Measurements from ENCODE around the gene ZNF738.

The ZNF738 gene

DNA sequence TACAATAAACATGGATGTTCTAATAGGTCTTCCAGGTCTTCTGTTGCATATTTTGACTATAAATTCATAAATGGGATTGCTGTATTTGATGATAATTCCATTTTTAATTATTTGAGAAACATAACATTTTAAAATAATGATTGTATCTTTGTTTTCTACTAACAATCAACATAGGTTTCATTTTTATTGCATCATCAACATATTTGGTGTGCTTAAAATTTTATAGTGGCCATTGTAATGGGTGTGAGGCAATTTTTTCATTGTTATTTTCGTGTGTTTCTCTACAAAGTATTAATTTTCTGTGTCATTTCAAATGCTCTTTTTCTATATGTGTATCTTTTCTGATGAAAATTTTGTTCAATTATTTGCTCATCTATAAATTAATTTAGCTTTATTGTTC lies 51.4 kb downstream of the ZNF738 start:
- FAIRE-seq, result no peak
- TF ChIP-seq CTCF (IDR thresholded peaks at IDR 0.05; ENCODE audit: insufficient read depth, missing control alignments), result no peak
- no peak for DNase-seq (ENCODE audit: insufficient read length, low spot score)

DNA sequence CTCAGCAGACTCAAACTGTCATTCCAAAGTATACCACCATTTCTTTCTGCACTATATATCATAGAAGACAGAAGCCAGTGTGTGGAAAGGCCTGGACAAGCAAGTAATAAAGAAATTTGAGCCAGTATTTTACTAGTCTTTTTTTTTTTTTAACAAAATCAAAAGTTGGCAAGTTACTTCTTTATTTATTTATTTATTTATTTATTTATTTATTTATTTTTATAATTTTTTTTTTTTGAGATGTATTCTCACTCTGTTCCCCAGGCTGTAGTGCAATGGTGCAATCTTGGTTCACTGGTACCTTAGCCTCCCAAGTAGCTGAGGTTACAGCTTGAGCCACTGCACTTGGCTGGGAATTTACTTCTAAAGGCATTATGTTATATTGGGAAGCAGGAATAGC lies 63.4 kb downstream of the ZNF738 start:
- no peak for TF ChIP-seq CTCF (IDR thresholded peaks at IDR 0.05; ENCODE audit: insufficient read depth, missing control alignments)
- no peak for DNase-seq (ENCODE audit: insufficient read length, low spot score)
- no peak for FAIRE-seq

DNA sequence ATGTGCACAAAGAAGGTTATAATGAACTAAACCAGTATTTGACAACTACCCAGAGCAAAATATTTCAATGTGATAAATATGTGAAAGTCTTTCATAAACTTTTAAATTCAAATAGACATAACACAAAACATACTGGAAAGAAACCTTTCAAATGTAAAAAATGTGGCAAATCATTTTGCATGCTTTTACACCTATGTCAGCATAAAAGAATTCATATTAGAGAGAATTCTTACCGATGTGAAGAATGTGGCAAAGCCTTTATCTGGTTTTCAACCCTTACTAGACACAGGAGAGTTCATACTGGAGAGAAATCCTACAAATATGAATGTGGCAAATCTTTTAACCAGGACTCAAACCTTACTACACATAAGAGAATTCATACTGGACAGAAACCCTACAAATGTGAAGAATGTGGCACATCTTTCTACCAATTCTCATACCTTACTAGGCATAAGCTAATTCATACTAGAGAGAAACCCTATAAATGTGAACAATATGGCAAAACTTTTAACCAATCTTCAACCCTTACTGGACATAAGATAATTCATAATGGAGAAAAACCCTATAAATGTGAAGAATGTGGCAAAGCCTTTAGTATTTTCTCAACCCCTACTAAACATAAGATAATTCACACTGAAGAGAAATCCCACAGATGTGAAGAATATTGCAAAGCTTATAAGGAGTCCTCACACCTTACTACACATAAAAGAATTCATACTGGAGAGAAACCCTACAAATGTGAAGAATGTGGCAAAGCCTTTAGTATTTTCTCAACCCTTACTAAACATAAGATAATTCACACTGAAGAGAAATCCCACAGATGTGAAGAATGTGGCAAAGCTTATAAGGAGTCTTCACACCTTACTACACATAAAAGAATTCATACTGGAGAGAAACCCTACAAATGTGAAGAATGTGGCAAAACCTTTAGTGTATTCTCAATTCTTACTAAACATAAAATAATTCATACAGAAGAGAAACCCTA lies 64.5 kb downstream of the ZNF738 start:
- DNase-seq (ENCODE audit: insufficient read length, low spot score), result no peak
- FAIRE-seq, result no peak
- no peak for TF ChIP-seq CTCF (IDR thresholded peaks at IDR 0.05; ENCODE audit: insufficient read depth, missing control alignments)

Measured in D721Med (cell line).